Renal cortical epithelial cell (primary cell): ENCODE measurements around the gene MRAS. TPM values are rescaled to one million over a fixed set of nuclear protein-coding genes. Genes with fewer than 3 reads are reported as not detected.
"Not testable (repeated sequence)": the region's sequence is repeated elsewhere in the genome, so short reads cannot be mapped to it uniquely, and the experiment has no call there.

Experiments used
- DNase-seq: peaks from one replicate; pipeline ENCODE4 v3.0.0-alpha.2; 2011; ENCODE audit warnings: low read depth
- total RNA-seq: library from RNA; depleted of rRNA; stranded (reverse); fragments of >200 nt; gene quantifications from 2 replicates; pipeline ENCODE4 v1.2.3, GENCODE V29; 2014

The MRAS gene
- total RNA-seq, 1 donor from 2014 or later = 91.3 TPM

GRCh38 chr3:138389841-138390581 lies 41.6 kb downstream of the MRAS start:
- DNase-seq = peak; percentile 96

GRCh38 chr3:138390582-138390932 lies 42.2 kb downstream of the MRAS start:
- no peak for DNase-seq

GRCh38 chr3:138394156-138394555 lies 45.8 kb downstream of the MRAS start:
- no peak for DNase-seq

- no peak for DNase-seq
Observed at GRCh38 chr3:138394686-138395085, 46.3 kb downstream of the MRAS start.

- DNase-seq = no peak
Observed at GRCh38 chr3:138395865-138396751, 47.7 kb downstream of the MRAS start.

GRCh38 chr3:138396752-138397410 lies 48.5 kb downstream of the MRAS start:
- DNase-seq = no peak

- no peak for DNase-seq
Observed at GRCh38 chr3:138397983-138398382, 49.6 kb downstream of the MRAS start.

GRCh38 chr3:138398791-138399575 lies 50.6 kb downstream of the MRAS start:
- DNase-seq = no peak

GRCh38 chr3:138399766-138400165 lies 51.4 kb downstream of the MRAS start:
- DNase-seq = no peak

- no peak for DNase-seq
Observed at GRCh38 chr3:138400651-138401070, 52.3 kb downstream of the MRAS start.

GRCh38 chr3:138401834-138402233 lies 53.5 kb downstream of the MRAS start:
- DNase-seq = no peak

GRCh38 chr3:138404121-138404520 lies 55.7 kb downstream of the MRAS start:
- DNase-seq = no peak

- no peak for DNase-seq
Observed at GRCh38 chr3:138405001-138405400, 56.6 kb downstream of the MRAS start.

- DNase-seq = no peak
Observed at GRCh38 chr3:138405486-138405885, 57.1 kb downstream of the MRAS start.

GRCh38 chr3:138406606-138407005 lies 58.2 kb downstream of the MRAS start:
- DNase-seq = no peak

- DNase-seq = no peak
Observed at GRCh38 chr3:138407236-138407907, 59.0 kb downstream of the MRAS start.

- DNase-seq = no peak
Observed at GRCh38 chr3:138408751-138409570, 60.6 kb downstream of the MRAS start.

GRCh38 chr3:138412821-138413551 lies 64.6 kb downstream of the MRAS start:
- peak; percentile 33 for DNase-seq

- not testable (repeated sequence) for DNase-seq
Observed at GRCh38 chr3:138416236-138416635, 67.9 kb downstream of the MRAS start.
